HepG2 (cell line): ENCODE results near the gene CCR8. TPM values are rescaled to one million over a fixed set of nuclear protein-coding genes. Genes with fewer than 3 reads are reported as not detected.

Source experiments
- ATF5 ChIP-seq: sonication (generic); formaldehyde crosslinking; IDR thresholded peaks from 2 replicates; pipeline ENCODE4 v1.4.0; 2020; ENCODE audit warnings: mild to moderate bottlenecking, low read depth, missing genetic modification reagents
- MXI1 ChIP-seq: IDR thresholded peaks from 3 replicates; pipeline ENCODE4 v1.6.1; 2012; ENCODE audit warnings: low read depth, low read length, inconsistent platforms, borderline replicate concordance
- TFE3 ChIP-seq: IDR thresholded peaks from 2 replicates; pipeline ENCODE4 v1.6.1; 2016
- ZBTB39 ChIP-seq: sonication (generic); formaldehyde crosslinking; IDR thresholded peaks from 2 replicates; pipeline ENCODE4 v1.5.0; 2020; ENCODE audit warnings: missing genetic modification reagents
- ZNF136 ChIP-seq: sonication (generic); formaldehyde crosslinking; IDR thresholded peaks from 2 replicates; pipeline ENCODE4 v1.8.1; 2022; ENCODE audit warnings: low read depth, mild to moderate bottlenecking, moderate library complexity, missing genetic modification reagents
- ZSCAN20 ChIP-seq: sonication (generic); formaldehyde crosslinking; IDR thresholded peaks from 2 replicates; pipeline ENCODE4 v1.4.0; 2020; ENCODE audit warnings: missing genetic modification reagents, mild to moderate bottlenecking, borderline replicate concordance
- polyA plus RNA-seq, 8 experiments: library from polyadenylated mRNA; depleted of rRNA in 3 of 8; stranded (reverse) in 7 of 8; unstranded in 1 of 8; fragments of >200 nt; fragmentation: Illumina TruSeq in 4 of 8; extraction: Trizol in 4 of 8; gene quantifications; 2 replicates each; pipeline versions ENCODE4 v1.2.1 to v1.2.3, GENCODE V29; 2011 to 2016; ENCODE audit warnings: low read depth in 4 of 8, missing spikeins in 1 of 8, mixed read lengths in 1 of 8; ENCODE audit not compliant: insufficient read depth in 1 of 8
- total RNA-seq, 5 experiments: library from RNA; depleted of rRNA; stranded (reverse); fragments of >200 nt; fragmentation: Illumina TruSeq; extraction: Trizol; gene quantifications; 2 replicates each; pipeline ENCODE4 v1.2.3, GENCODE V29; 2016; ENCODE audit warnings: low read depth in 1 of 5
- TF ChIP-seq, protein P1 (sequence below): IDR thresholded peaks from 2 replicates; pipeline ENCODE4 v1.6.1; 2018; ENCODE audit warnings: missing genetic modification reagents, mild to moderate bottlenecking, missing compliant biosample characterization
- TF ChIP-seq, protein P2 (sequence below): sonication (generic); formaldehyde crosslinking; IDR thresholded peaks from 2 replicates; pipeline ENCODE4 v1.9.0; 2021; ENCODE audit warnings: missing genetic modification reagents, mild to moderate bottlenecking, borderline replicate concordance

CCR8 gene
- total and polyA plus RNA-seq, 2 of the 13 experiments (the other 11 are each of a cell fraction or from before 2014, with no cell fraction given), result not detected

- TF ChIP-seq ZNF136 (CRISPR knock-in tag) (no peak), ZSCAN20 (no peak), ATF5 (CRISPR knock-in tag) (no peak), ZBTB39 (no peak), TFE3 (CRISPR knock-in tag) (no peak), MXI1 (no peak)
- TF ChIP-seq, protein P1, sequence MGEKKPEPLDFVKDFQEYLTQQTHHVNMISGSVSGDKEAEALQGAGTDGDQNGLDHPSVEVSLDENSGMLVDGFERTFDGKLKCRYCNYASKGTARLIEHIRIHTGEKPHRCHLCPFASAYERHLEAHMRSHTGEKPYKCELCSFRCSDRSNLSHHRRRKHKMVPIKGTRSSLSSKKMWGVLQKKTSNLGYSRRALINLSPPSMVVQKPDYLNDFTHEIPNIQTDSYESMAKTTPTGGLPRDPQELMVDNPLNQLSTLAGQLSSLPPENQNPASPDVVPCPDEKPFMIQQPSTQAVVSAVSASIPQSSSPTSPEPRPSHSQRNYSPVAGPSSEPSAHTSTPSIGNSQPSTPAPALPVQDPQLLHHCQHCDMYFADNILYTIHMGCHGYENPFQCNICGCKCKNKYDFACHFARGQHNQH (CRISPR knock-in tag), result no peak
- TF ChIP-seq, protein P2, sequence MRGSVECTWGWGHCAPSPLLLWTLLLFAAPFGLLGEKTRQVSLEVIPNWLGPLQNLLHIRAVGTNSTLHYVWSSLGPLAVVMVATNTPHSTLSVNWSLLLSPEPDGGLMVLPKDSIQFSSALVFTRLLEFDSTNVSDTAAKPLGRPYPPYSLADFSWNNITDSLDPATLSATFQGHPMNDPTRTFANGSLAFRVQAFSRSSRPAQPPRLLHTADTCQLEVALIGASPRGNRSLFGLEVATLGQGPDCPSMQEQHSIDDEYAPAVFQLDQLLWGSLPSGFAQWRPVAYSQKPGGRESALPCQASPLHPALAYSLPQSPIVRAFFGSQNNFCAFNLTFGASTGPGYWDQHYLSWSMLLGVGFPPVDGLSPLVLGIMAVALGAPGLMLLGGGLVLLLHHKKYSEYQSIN, result no peak
These were observed 34.2 kb upstream of the CCR8 start (continued) for GRCh38 chr3:39295184-39295775.
